GM19025 (cell line): ENCODE data around the gene OTOS.

Experiments used
- ATAC-seq: cut with Tn5 transposase; IDR thresholded peaks from one replicate; pipeline ENCODE4 v1.9.1; 2021; ENCODE audit warnings: mild to moderate bottlenecking, low read depth, moderate library complexity; ENCODE audit not compliant: unreplicated experiment

OTOS gene

DNA sequence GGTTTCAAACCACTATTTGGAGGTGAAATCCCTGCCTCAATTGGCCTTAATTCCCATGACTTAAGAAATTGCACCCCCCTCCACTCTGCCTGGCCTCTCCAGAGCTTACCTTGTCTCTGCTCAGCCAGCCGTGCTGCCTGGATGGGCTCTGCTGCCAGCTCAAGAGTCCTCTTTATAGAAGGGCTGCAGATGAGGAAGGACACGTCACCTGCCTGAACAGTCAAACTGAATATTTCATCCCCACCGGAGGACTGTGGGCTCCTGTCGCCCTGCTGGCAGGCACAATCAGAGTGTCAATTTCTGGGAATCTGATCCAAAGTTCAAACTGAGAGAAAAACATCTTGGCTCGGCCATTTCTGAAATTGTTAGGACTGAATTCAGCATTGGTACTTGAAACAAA lies at the start of gene OTOS:
OTOS (minus strand) TSS at position 148 of the 400 bp plus-strand sequence. CDS start 332 bp downstream, outside the sequence.
- ATAC-seq, result no peak

GRCh38 chr2:240189686-240190085 lies 49.2 kb upstream of the OTOS start:
- ATAC-seq, result no peak

DNA sequence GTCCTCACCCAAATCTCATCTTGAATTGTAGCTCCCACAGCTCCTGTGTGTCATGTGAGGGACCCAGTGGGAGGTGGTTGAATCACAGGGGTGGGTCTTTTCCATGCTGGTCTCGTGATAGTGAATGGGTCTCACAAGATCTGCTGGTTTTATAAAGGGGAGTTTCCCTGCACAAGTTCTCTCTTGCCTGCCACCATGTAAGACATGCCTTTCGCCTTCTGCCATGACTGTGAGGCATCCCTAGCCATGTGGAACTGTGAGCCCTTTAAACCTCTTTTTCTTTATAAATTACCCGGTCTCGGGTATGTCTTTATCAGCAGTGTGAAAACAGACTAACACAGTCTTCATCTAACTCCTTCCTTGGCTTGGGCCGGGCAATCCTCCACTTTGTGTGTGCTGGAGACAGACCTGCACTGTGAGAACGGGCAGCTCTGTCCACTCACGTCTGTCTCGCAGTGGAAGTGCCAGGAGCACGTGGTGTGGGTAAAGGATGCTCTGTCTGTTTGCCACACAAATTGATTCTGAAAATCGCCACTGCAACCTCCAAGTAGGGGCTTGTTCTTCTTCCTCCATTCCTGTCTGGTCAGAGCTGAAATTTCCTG lies 47.6 kb upstream of the OTOS start:
- no peak for ATAC-seq

DNA sequence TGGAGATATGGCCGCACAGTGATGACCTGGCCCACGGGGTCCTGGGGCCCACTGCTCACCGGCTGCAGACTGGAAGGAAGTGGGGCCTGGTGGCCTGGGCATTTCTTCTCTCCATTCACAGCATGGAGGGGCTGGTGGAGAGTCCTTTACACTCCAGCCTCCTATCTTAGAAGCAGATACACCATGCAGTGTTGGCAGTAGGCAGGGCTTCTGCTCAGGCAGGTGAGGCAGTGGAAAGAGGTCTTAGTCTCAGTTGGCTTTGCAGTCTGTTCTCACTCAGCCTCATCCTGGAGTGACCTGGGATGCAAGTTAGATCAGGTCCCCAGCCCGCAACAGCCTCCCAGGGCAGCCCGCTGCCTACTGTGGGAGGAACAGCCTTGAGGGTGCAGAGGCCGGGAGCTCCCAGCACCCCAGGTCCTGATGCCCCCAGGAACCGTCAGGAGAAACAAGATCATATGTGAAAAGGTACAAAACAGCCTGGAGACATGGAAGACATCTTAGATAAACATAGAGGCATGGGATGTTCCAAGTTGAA lies 45.8 kb upstream of the OTOS start:
- no peak for ATAC-seq

DNA sequence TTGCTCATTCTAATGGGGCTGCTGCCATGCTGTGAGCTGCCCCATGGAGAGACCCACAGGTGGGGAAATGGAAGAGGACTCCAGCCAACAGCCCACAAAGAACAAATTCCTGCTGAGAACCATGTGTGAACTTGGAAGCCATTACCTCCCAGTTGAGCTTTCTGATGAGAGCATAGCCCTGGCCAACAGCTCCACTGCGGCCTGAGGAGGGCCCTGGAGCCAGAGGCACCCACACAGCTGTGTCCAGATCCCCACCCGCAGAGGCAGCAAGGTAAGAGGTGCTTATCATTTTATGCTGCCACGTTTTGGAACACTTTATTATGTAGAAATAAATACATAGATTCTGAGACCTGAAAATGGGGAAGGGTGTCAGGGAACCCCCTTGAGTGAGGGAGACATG lies 44.2 kb upstream of the OTOS start:
- ATAC-seq, result no peak

- no peak for ATAC-seq
Measured at GRCh38 chr2:240183875-240184590, 43.6 kb upstream of the OTOS start.

DNA sequence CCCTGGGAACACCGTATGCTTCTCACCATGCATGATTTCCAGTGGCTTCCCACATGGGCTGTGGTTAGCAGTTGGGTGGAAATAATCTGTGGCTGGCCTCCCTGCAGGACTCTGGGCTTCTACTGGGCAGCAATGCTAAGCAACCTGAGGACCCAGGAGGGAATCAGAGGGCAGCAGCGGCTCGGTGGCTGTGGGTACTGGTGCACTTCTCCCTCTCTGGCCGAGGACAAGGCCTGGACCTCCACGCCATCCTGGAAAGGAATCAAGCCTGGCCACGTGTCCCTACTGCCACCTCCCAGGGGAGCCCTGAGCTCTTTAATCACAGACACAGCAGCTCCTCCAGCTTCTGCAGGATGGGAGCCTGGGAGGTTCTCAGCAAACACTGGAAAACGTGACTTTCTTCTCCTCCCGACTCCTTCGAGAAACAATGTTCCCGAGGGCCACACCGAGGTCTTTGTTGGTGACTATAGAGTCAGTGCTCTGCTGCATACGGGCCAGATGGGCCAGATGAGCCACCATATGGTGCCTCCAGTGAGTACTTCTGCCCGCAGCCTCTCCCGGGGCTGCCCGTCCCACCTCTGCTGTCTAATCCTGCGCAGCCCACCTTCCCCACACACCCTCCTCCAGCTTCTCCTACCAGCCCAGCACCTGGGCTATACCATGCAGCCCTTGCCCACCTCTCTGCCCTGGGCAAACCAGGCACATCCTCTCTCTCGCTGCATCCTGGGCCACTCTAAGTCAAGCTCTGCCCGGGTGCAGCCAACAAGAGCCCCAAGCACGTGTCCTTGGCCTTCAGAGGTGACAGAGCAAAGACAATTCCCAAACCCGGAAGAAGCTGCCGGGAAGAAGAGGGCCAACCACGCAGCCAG lies 42.8 kb upstream of the OTOS start:
- no peak for ATAC-seq

DNA sequence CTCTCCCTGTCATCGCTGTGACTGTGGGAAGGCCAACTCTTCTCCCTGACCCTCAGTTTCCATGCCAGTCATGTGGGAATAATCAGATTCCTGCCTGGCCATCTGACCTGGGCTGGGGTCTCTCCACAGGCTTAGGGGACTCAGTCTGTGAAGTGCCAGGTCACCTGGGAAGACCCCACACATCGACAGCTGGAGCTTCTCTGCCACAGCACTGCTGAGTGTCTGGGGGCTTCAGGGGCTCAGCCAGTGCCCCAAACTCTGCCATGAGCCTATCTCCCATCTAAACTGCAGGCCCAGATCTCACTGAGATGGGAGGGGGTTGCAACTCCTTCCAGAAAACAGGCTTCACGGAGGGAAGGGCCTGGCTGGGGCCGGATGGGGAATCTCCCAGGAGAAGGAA lies 42.0 kb upstream of the OTOS start:
- ATAC-seq, result no peak

GRCh38 chr2:240182001-240182400 lies 41.5 kb upstream of the OTOS start:
- ATAC-seq, result no peak

DNA sequence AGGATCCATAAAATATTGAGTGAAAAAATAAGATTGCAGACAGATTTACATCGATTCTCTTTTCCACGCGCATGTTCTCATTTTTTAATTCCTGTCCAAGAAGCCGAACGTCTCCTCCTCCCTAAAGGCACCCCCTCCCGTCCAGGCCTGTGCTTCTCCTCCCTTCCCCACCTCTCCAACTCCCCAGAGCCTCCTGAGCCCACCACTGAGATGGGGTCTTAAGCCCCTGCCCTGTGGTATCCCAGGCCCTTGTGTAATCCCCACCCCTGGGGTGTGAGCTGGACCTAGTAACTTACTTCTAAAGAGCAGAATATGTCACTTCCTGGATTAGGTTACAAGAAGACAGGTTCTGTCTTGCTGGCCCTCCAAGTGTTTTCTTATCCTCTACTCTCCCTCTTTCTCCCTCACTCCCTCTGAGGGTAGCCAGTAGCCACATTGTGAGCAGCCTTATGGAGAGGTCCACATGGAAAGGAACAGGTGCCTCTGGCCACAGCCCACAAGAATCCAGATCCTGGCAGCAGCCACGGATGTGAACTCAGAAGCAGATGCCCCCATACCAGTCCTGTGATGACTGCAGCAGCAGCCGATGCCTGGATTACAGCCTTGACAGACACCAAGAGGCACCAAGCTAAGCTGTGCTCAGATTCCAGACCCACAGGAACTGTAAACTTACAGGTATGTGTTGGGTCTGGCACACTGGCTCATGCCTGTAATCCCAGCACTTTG lies 39.6 kb upstream of the OTOS start:
- ATAC-seq, result no peak

- ATAC-seq, result no peak
Measured at GRCh38 chr2:240179186-240179815, 38.8 kb upstream of the OTOS start.

- no peak for ATAC-seq
Measured at GRCh38 chr2:240178564-240178963, 38.1 kb upstream of the OTOS start.

DNA sequence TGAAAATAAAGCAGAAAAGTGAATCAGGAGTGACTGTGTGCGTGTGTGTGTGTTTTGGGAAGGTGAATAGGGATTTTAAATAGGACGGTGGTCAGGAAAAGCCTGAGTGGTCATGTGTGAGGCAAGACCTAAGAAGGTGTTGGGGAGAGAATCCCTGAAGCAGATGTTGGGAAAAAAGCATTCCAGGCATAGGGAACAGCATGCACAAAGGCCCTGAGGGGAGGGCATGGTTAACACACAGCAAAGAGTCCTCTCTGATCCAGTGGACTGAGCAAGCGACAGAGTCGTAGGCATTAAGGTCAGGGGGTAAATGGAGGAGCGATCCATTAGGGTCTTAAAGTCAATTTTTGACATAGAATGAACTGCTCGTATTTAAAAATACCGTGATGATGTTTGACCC lies 34.0 kb upstream of the OTOS start:
- no peak for ATAC-seq

GRCh38 chr2:240172071-240172895 lies 31.8 kb upstream of the OTOS start:
- no peak for ATAC-seq

DNA sequence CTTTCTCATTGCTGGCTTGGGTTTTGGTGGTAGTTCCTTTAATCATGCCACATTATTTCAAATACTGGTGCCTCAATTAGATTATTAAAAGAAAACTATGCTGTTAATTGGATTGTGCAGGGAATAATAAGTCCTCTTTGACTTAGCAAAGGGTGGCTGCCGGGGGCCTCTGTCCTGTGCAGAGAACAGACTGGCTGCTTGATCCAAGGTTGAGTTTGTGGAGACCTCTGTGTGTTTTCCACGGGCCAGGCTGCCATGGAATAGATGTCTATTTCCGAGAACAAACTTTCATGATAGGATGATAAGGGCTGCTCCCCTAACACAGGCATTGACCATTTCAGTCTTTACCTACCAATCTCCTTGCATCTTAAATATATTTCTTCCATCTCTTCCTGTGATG lies 30.4 kb upstream of the OTOS start:
- ATAC-seq, result no peak

DNA sequence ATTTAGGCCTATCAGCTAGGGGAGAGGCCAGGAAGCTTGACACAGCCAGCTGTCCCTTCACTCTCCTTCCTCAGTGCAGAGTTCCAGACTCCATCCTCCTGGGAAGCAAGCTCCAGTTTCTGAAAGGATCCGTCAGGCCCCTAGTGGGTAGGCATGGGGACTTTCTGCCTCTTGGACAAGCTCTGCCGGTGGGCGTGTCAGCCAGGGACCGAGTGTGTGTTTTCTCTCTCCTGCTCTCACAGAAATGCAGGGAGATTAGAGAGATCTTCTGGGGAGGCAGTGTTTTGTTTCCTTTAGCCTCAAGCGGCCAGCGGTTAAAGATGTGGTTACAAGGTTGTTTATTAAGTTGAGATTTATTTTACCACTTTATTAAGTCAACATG lies 29.9 kb upstream of the OTOS start:
- ATAC-seq, result no peak

DNA sequence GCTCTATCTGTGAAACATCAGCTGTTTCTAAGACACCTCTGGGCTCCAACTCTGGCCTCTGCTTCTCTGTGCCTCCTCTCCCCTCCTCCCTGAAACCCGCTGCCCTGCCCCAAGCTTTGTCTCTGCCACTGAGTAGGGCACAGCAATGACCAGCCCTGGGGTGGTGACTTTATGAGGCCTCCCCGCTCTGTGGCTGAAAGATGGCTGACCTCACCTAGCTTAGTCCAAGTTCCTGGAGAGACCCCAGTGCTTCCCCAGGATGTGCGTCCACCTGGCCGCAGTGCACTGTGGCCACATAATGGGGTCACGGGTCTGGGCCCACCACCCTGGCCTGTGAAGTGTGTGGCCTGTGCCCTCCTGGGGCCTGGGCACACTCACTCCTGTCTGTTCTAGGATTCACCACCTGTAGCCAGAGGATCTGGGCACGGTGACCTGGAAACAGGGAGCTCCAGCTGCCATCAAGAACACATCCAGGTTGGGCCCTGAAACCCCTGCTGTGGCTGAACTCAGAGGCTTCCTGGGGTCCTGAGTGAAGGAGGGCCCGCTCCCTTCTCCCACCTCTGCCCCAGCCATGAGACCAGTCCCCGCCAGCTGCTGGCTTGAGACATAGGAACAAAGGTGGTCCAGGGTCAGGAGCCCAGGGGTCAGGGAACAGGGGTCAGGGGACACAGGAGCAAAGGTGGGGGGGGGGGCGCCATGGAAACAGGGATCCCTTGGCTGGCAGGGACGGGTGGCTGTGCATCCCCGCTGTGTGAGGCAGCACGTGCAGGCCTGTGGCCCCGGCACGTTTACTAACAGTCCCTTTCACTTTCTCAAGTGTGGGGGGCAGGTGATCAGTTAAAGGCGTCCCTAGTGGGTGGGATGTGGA lies 29.3 kb upstream of the OTOS start:
- ATAC-seq, result no peak
